HG03342 (cell line): ENCODE results near the gene MEAF6.
"Not testable (repeated sequence)": the region's sequence is repeated elsewhere in the genome, so short reads cannot be mapped to it uniquely, and the experiment has no call there.

Experiments used
- ATAC-seq: cut with Tn5 transposase; IDR thresholded peaks from one replicate; pipeline ENCODE4 v1.9.1; 2021; ENCODE audit warnings: mild to moderate bottlenecking, moderate library complexity; ENCODE audit not compliant: unreplicated experiment

The MEAF6 gene

DNA sequence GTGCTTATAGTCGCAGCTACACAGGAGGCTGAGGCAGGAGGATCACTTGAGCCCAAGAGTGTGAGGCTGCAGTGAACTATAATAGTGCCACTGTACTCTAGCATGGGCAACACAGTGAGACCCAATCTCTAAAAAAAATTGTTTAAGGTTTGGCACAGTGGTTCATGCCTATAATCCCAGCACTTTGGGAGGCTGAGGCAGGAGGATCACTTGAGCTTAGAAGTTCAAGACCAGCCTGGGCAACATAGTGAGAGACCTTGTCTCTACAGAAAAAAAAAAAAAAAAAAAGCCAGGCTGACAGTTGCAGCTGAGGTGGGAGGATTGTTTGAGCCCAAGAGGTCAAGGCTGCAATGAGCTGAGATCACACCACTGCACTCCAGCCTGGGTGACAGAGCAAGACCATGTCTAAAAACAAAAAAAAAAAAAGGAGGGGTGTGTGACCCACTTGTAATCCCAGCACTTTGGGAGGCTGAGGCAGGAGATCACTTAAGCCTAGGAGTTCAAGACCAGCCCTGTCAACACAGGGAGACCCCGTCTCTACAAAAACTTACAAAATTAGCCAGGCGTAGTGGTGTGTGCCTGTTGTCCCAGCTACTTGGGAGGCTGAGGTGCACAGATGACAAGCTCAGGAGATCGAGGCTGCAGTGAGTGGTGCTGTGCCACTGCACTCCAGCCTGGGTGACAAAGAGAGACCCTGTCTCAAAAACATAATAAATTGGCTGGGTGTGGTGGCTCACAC, 18.0 kb upstream of the MEAF6 start:
- ATAC-seq: not testable (repeated sequence)

GRCh38 chr1:37529888-37530287, 15.3 kb upstream of the MEAF6 start:
- ATAC-seq: not testable (repeated sequence)

- ATAC-seq: no peak
Measured at GRCh38 chr1:37519613-37520012, 5.0 kb upstream of the MEAF6 start.

DNA sequence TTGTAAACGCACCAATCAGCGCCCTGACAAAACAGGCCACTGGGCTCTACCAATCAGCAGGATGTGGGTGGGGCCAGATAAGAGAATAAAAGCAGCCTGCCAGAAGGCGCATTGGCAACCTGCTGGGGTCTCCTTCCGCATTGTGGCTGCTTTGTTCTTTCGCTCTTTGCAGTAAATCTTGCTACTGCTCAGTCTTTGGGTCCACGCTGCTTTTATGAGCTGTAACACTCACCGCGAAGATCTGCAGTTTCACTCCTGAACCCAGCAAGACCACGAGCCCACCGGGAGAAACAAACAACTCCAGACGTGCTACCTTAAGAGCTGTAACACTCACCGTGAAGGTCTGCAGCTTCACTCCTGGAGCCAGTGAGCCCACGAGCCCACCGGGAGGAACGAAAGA, 4.4 kb upstream of the MEAF6 start:
- not testable (repeated sequence) for ATAC-seq

GRCh38 chr1:37518241-37518640, 3.7 kb upstream of the MEAF6 start:
- ATAC-seq: not testable (repeated sequence)

DNA sequence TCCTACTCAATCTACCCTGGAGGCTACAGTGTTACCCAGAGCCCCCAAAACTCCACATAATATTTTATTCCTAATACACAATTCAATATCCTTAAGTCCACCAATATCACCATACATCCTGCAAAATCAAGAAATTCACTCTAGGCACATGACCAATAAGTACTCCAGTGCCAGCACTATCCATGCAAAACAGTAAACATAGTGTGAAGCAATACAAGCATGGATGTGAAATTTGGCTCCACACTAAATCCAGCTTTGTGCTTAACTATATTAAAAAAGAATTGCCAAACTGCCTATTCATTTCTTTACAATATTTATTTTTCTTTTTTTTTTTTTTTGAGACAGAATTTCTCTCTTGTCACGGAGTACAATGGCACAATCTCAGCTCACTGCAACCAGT, 3.0 kb upstream of the MEAF6 start:
- no peak for ATAC-seq

DNA sequence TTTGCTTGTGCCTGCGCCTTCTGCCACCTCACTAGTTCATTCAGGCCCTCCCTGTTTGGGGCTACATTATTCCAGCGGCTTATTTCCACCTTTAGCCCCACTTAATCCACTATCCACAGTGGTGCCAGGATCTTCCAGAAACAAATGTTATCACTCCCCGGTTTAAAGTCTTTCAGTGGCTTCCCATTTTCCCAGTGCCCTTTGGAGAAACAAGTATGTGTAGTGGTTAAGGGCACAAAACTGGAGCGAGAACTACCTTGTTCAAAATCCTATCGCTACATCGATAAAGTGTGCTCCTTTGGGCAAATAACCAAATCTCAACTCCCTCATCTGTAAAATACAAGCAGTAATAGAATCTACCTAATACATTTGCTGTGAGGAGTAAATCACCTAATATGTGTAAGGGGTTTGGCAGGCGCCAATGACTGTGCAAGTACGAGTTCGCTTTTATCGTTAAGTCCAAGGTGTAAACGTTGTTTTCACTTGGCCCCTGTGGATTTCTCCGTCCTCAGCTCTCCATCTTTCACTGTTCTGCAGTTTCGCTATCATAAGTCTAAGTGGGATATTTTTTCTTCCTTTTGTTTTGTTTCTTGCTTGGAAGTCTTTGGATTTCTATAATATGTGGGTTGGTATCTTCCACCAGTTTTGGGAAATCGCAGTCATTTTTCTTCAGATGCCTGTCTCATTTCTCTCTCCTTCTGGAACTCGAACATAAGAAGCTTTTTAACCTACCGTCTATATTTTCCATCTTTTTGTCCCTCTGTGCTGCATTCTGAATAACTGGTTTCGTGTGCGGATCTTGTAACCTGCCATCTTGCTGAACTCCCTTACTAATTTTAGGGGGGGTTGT, 844 bp upstream of the MEAF6 start:
- ATAC-seq: no peak

DNA sequence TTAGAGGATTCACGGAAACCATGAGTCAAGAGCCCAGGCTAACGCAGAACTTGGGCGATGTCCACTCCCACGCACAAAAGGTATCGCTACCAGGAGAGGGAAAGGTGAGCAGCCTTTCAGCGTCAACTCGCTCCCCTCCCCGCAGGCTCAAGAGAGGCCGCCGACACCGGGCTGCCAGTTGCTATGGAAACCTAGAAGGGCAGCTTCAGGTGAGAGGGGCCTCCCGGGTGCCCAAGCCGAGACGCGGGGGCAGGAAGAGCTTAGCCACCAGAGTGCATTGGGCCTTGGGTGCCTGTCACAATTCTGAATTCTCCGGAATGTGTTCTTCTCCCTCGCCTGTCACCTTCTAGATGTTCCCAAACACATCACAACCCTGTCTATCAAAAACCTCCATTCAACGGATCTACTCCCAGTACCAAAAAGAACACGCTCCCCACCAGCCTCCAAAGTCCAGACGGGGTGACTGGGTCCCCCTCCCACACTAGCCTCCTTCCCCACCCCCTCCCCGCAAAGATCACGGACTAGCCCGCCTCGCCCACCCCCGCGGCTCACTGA, 694 bp downstream of the MEAF6 start:
- peak; percentile 22 for ATAC-seq

DNA sequence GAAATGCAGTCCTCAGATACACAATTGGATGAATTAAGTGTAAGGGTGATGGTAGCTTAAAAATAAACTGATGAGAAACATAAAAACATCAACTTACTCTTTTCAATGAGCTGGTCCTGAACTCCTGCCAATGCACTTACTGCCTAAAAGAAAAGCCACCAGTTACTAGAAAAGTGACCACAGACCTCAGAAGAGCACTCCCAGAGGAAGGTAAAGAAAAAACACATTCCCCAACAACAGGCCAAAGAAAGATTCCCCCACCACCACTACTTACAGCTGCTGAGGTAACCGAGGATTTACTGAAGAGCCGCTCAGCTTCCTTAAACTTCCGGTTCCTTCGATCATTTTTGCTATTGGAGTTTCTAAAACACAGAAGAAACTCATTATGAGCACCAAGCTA, 5.4 kb downstream of the MEAF6 start:
- no peak for ATAC-seq

GRCh38 chr1:37506740-37507139, 7.8 kb downstream of the MEAF6 start:
- no peak for ATAC-seq

DNA sequence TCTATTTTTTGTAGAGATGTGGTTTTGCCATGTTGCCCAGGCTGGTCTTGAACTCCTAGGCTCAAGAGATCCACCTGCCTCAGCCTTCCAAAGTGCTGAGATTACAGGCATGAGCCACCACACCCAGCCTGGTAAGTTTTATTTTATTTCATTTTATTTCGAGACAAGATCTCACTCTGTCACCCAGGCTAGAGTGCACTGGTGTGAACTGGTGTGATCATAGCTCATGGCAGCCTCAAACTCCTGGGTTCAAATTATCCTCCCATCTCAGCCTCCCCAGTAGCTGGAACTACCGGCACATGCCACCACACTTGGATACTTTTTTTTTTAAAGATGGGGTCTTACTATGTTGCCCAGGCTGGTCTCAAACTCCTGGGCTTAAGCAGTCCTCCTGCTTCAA, 11.8 kb downstream of the MEAF6 start:
- ATAC-seq: not testable (repeated sequence)

- no peak for ATAC-seq
Measured at GRCh38 chr1:37502104-37502503, 12.5 kb downstream of the MEAF6 start.

DNA sequence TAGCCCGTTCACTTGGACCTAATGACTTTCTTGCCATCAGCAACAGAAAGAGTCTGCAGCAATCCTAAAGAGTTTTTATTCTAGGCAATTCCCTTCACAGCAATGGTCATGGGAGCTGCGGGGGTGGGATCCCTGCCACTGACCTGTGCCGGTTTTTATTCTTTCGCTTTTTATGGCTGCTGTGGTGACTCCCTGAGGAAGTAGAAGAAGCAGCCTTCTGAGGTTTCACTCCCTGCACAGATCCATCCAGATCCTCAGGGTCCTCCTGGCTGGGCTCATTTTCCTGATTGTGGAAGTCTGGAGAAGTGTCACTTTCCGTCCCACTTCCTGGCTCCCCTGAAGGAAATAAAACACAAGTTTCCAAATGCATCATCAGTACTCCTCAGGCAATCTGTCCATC, 12.9 kb downstream of the MEAF6 start:
- no peak for ATAC-seq

GRCh38 chr1:37498872-37499617, 15.5 kb downstream of the MEAF6 start:
- ATAC-seq: no peak

GRCh38 chr1:37497832-37498231, 16.7 kb downstream of the MEAF6 start:
- no peak for ATAC-seq

DNA sequence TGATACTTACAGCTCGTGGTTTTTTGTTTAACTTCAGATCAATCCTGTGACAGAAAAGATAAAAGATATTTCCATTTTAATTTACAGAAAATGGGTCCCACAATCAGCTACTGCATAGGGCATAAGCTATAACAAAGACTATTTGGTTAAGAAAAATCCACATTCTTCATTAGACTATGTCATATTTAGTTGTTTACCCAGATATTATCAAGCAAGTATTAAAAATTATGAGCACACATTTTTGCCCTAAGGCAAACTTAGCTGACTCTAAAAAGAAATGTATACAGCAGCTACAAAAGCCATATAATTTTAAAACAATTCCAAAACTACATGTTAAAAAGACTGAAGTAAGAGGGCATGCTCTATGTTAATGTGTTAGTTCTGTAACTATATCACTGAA, 18.7 kb downstream of the MEAF6 start:
- no peak for ATAC-seq

DNA sequence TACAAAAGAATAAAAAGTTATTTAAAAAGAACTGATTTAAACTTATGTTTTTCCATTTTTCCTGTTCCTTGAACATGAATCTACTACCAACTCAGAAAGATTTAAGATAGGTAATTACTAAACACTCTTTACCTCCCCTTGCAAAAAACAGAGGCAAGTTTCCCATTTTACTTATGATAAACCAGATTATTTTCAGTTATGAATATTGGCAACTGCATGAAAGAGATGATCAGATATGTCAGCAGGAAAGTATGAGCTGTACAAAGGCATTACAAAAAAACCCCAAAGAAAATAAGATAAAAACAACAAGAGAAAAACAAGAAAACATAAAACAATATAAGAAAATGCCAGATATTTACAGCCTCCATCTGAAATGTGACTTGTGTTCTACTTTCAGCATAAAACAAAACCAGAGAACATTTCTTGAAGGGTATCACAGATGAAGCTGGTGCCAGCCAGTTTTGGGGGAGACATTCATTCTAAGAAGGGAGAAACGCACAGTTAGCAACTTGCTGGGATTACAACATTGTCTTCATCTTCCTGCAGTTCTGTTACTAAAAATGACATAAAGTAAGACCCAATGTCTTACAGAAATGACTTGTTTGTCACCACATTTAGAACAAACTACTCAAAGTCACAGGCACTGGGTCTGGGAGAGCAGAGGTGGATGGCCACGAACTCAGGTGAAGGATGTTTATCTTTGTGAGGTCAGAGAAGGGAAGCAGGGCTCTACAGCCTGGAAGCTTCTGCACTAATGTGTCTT, 21.0 kb downstream of the MEAF6 start:
- ATAC-seq: no peak

- ATAC-seq: no peak
Measured at GRCh38 chr1:37487619-37487984, 27.0 kb downstream of the MEAF6 start.

DNA sequence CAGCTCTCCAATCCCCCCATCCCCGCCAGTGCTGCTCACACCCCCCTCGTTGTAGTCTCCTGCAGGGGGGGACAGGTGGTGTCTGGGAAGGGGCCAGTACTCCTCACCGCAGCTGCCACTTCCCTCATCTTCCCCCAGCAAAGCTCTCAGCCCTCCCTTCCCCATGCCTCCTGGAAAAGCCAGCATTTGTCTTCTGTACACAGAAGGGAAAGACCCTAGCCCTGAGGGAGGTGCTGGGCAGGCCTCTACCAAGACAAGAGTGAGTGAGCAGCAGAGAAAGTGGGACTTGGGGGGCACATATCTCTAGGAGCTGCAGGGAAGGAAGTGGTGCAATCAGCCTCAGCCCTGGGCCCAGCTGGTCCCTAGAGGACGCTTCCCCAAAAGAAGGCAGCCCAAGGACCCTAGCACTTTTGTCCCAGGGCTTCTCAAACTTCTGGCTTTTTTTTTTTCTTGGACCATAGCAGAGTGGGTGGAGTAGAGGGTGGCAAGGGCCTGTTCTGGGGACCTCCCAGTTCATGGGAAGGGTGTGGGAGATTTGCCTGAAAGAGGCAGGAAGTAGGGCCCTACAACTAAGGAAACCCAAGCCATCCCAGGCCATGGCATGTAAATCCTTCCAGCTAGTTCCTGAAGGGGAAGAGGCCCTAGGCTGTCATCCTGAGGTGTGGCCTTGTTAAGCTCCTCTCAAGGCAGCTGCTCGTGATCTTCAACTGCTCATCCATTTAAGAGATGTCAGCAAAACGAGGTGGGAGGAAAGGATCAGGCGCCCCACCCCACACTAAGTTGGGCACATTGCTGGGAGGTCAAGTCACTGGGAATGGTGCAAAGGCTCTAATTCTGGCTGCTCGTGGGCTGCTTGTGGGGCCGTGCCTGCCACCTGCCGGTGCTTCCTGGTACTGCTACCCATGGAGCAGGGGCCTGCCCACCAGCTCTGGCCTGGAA, 27.6 kb downstream of the MEAF6 start:
- ATAC-seq: no peak
